Measurements from ENCODE around the gene SRRM5. TPM values are rescaled to one million over a fixed set of nuclear protein-coding genes. Genes with fewer than 3 reads are reported as not detected.

The SRRM5 gene
- total RNA-seq, 1 donor from 2014 or later = 0.23 TPM

DNA sequence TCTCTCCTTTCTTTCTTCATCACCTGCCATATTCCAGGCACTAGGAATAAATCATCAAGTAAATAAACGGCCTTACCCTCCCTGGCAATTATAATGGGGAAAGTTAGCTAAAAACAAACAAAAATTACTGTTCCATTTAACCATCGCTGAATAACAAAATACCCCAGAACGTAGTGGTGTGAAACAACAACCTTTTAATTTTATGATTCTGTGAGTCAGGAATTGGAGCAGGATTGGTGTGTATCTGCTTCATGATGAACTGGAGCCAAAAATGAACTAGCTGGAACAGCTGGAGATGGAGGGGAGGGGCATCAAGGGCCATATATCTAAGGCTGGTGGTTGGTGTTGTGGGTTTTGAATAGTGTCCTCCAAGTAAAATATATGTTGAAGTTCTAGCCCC is 31.4 kb downstream of the SRRM5 start:
- no peaks in the 10 kb centered on the region for H3K9me3 ChIP-seq (ENCODE audit: insufficient read depth, low read depth, low read length)
- DNase-seq (ENCODE audit: low read depth) (no peak), FAIRE-seq (no peak)
- no peak overlapping the region for H3K9ac ChIP-seq (ENCODE audit: low read length)
- no peak overlapping the region for H3K27ac Mint-ChIP-seq (ENCODE audit: unreplicated experiment)
- H3K4me1 Mint-ChIP-seq (ENCODE audit: low read depth, unreplicated experiment) = no peaks in the 10 kb centered on the region
- no peak overlapping the region for H3K4me3 ChIP-seq (ENCODE audit: insufficient read depth, low read depth, low read length)
- H3K79me2 ChIP-seq (ENCODE audit: insufficient read depth, low read length) = no peaks in the 10 kb centered on the region
- peaks cover 7% of the 10 kb centered on the region for H3K9me3 Mint-ChIP-seq (ENCODE audit: unreplicated experiment)
- H3K36me3 Mint-ChIP-seq (ENCODE audit: low read depth, unreplicated experiment) = peaks cover 16% of the 10 kb centered on the region
- no peak overlapping the region for H2AFZ ChIP-seq (ENCODE audit: low read depth, low read length)
- no peak overlapping the region for H3K4me3 Mint-ChIP-seq (ENCODE audit: unreplicated experiment)
- H3K27ac ChIP-seq (ENCODE audit: low read depth, low read length) = no peak overlapping the region
- H3K4me2 ChIP-seq (ENCODE audit: low read length) = no peak overlapping the region
- peaks cover 8% of the 10 kb centered on the region for H3K27me3 Mint-ChIP-seq (ENCODE audit: low read depth, unreplicated experiment)
- peaks cover 10% of the 10 kb centered on the region for H3K36me3 ChIP-seq (ENCODE audit: insufficient read depth, low read length)
- H4K20me1 ChIP-seq (ENCODE audit: insufficient read depth, low read length) = peaks cover 11% of the 10 kb centered on the region
- peaks cover 7% of the 10 kb centered on the region for H3K4me1 ChIP-seq (ENCODE audit: insufficient read depth, low read length)
- no peak for TF ChIP-seq EZH2 (IDR thresholded peaks at IDR 0.05; ENCODE audit: insufficient read depth, low read length)
- TF ChIP-seq, protein P1, sequence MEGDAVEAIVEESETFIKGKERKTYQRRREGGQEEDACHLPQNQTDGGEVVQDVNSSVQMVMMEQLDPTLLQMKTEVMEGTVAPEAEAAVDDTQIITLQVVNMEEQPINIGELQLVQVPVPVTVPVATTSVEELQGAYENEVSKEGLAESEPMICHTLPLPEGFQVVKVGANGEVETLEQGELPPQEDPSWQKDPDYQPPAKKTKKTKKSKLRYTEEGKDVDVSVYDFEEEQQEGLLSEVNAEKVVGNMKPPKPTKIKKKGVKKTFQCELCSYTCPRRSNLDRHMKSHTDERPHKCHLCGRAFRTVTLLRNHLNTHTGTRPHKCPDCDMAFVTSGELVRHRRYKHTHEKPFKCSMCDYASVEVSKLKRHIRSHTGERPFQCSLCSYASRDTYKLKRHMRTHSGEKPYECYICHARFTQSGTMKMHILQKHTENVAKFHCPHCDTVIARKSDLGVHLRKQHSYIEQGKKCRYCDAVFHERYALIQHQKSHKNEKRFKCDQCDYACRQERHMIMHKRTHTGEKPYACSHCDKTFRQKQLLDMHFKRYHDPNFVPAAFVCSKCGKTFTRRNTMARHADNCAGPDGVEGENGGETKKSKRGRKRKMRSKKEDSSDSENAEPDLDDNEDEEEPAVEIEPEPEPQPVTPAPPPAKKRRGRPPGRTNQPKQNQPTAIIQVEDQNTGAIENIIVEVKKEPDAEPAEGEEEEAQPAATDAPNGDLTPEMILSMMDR (IDR thresholded peaks at IDR 0.05; ENCODE audit: insufficient read depth, low read depth, low read length) = no peak
- peaks cover 11% of the 10 kb centered on the region for H3K27me3 ChIP-seq (ENCODE audit: insufficient read depth, low read length)

DNA sequence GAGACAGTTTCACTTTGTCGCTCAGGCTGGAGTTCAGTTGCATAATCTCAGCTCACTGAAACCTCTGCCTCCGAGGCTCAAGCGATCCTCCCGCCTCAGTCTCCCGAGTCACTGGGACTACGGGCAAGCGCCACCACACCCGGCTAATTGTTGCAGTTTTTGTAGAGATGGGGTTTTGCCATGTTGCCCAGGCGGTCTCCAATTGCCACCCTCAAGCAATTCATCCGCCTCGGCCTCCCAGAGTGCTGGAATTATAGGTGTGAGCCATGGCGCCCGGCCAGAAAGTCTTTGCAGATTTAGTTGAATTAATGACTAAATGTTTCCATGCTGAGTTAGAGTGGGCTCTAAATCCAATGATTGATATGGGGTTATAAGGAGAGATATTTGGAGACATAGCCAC is 32.3 kb downstream of the SRRM5 start:
- peak overlapping the region; percentile 24 for H3K4me3 Mint-ChIP-seq (ENCODE audit: unreplicated experiment)
- H3K9me3 Mint-ChIP-seq (ENCODE audit: unreplicated experiment) = peaks cover 4% of the 10 kb centered on the region
- Histone ChIP-seq H3K79me2 (ENCODE audit: insufficient read depth, low read length) (no peaks in the 10 kb centered on the region), H3K36me3 (ENCODE audit: insufficient read depth, low read length) (peaks cover 18% of the 10 kb centered on the region), H3K4me3 (ENCODE audit: insufficient read depth, low read depth, low read length) (no peak overlapping the region), H2AFZ (ENCODE audit: low read depth, low read length) (no peak overlapping the region), H4K20me1 (ENCODE audit: insufficient read depth, low read length) (peaks cover 10% of the 10 kb centered on the region), H3K4me2 (ENCODE audit: low read length) (no peak overlapping the region), H3K4me1 (ENCODE audit: insufficient read depth, low read length) (peaks cover 7% of the 10 kb centered on the region), H3K9ac (ENCODE audit: low read length) (no peak overlapping the region), H3K27ac (ENCODE audit: low read depth, low read length) (no peak overlapping the region), H3K27me3 (ENCODE audit: insufficient read depth, low read length) (peaks cover 3% of the 10 kb centered on the region), H3K9me3 (ENCODE audit: insufficient read depth, low read depth, low read length) (no peaks in the 10 kb centered on the region)
- TF ChIP-seq, protein P1 (IDR thresholded peaks at IDR 0.05; ENCODE audit: insufficient read depth, low read depth, low read length) = no peak
- TF ChIP-seq EZH2 (IDR thresholded peaks at IDR 0.05; ENCODE audit: insufficient read depth, low read length) = no peak
- no peak overlapping the region for H3K27ac Mint-ChIP-seq (ENCODE audit: unreplicated experiment)
- DNase-seq (ENCODE audit: low read depth) (no peak), FAIRE-seq (no peak)
- H3K27me3 Mint-ChIP-seq (ENCODE audit: low read depth, unreplicated experiment) = peaks cover 8% of the 10 kb centered on the region
- H3K36me3 Mint-ChIP-seq (ENCODE audit: low read depth, unreplicated experiment) = peaks cover 16% of the 10 kb centered on the region
- H3K4me1 Mint-ChIP-seq (ENCODE audit: low read depth, unreplicated experiment) = no peaks in the 10 kb centered on the region

DNA sequence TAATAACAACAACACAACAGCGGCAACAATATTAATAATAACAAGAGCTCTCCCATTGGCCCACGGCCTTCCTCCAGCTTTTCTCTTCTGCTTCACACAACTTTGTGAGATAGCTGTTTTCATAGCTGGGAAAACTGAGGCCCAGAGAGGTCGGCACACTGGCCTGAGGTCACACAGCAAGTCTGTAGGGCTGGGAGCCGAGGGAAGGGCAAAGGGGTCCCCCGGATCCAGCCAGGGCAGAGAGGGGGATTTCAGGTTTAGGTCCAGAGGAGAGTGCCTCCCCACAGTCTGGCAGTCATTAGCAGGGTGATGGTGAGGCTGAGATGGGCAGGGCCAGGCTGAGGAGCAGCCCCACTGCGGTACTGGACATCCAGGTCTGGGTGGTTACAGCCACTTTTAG is 36.7 kb downstream of the SRRM5 start:
- peaks cover 4% of the 10 kb centered on the region for H3K9me3 Mint-ChIP-seq (ENCODE audit: unreplicated experiment)
- no peaks in the 10 kb centered on the region for H3K27me3 ChIP-seq (ENCODE audit: insufficient read depth, low read length)
- no peaks in the 10 kb centered on the region for H3K4me1 Mint-ChIP-seq (ENCODE audit: low read depth, unreplicated experiment)
- FAIRE-seq (no peak), DNase-seq (ENCODE audit: low read depth) (no peak)
- no peak overlapping the region for H3K27ac ChIP-seq (ENCODE audit: low read depth, low read length)
- H3K27ac Mint-ChIP-seq (ENCODE audit: unreplicated experiment) = no peak overlapping the region
- no peaks in the 10 kb centered on the region for H3K4me1 ChIP-seq (ENCODE audit: insufficient read depth, low read length)
- H3K4me3 ChIP-seq (ENCODE audit: insufficient read depth, low read depth, low read length) = no peak overlapping the region
- TF ChIP-seq, protein P1 (IDR thresholded peaks at IDR 0.05; ENCODE audit: insufficient read depth, low read depth, low read length) = no peak
- no peak for TF ChIP-seq EZH2 (IDR thresholded peaks at IDR 0.05; ENCODE audit: insufficient read depth, low read length)
- H3K36me3 ChIP-seq (ENCODE audit: insufficient read depth, low read length) = peaks cover 43% of the 10 kb centered on the region
- H3K9me3 ChIP-seq (ENCODE audit: insufficient read depth, low read depth, low read length) = no peaks in the 10 kb centered on the region
- no peak overlapping the region for H2AFZ ChIP-seq (ENCODE audit: low read depth, low read length)
- peaks cover 21% of the 10 kb centered on the region for H3K36me3 Mint-ChIP-seq (ENCODE audit: low read depth, unreplicated experiment)
- H3K4me2 ChIP-seq (ENCODE audit: low read length) = no peak overlapping the region
- no peak overlapping the region for H3K9ac ChIP-seq (ENCODE audit: low read length)
- H3K79me2 ChIP-seq (ENCODE audit: insufficient read depth, low read length) = peaks cover 4% of the 10 kb centered on the region
- peaks cover 36% of the 10 kb centered on the region for H4K20me1 ChIP-seq (ENCODE audit: insufficient read depth, low read length)
- H3K27me3 Mint-ChIP-seq (ENCODE audit: low read depth, unreplicated experiment) = no peaks in the 10 kb centered on the region
- H3K4me3 Mint-ChIP-seq (ENCODE audit: unreplicated experiment) = no peak overlapping the region
